A549 (cell line): ENCODE data around the gene RPL28. TPM values are rescaled to one million over a fixed set of nuclear protein-coding genes. Genes with fewer than 3 reads are reported as not detected.

Experiments used
- ATAC-seq, 2 experiments: fragments of 200-7000 bp in 1 of 2; fragments of >200 bp in 1 of 2; cut with Nextera tagmentation in 1 of 2; cut with Tn5 transposase in 1 of 2; 3 replicates each; pipeline versions ENCODE4 v1.8.0 to v1.9.1; 2018 to 2020; ENCODE audit warnings: mild to moderate bottlenecking in 1 of 2, moderate library complexity in 1 of 2
- CTCF ChIA-PET: fragments of 300-600 bp; sonication (Branson Sonifier 250); formaldehyde crosslinking; extraction: SDS; loops from one replicate; lab custom pipeline; 2021; ENCODE audit warnings: antibody characterized with exemption, inconsistent platforms; lab: Yijun Ruan, JAX
- POLR2A ChIA-PET: fragments of 350-600 bp; formaldehyde crosslinking; extraction: SDS; loops from one replicate; lab custom pipeline; 2021; ENCODE audit warnings: antibody characterized with exemption, inconsistent platforms; lab: Yijun Ruan, JAX
- DNase-seq, 2 experiments: peaks; one replicate each; pipeline versions ENCODE4 v3.0.0 to v3.0.0-alpha.2; 2011 to 2016; ENCODE audit warnings: low read depth in 1 of 2, low spot score in 1 of 2
- FAIRE-seq: peaks from 2 replicates; lab custom pipeline; 2011; peaks lifted over from hg19 to GRCh38; lab: Jason Lieb, UNC
- H3K27ac ChIP-seq, 2 experiments: fragments of >200 bp; sonication (Bioruptor Twin); formaldehyde crosslinking; 3 replicates each; pipeline ENCODE4 v1.5.1; 2016 to 2017
- H3K4me1 ChIP-seq: fragments of >200 bp; sonication (Bioruptor Twin); formaldehyde crosslinking; 3 replicates; pipeline ENCODE4 v1.6.1; 2016
- H3K4me2 ChIP-seq: fragments of >200 bp; sonication (Bioruptor Twin); formaldehyde crosslinking; 3 replicates; pipeline ENCODE4 v1.6.1; 2016
- H3K4me3 ChIP-seq: fragments of >200 bp; sonication (Bioruptor Twin); formaldehyde crosslinking; 3 replicates; pipeline ENCODE4 v1.5.1; 2016
- H3K9me3 ChIP-seq: fragments of >200 bp; sonication (Bioruptor Twin); formaldehyde crosslinking; 3 replicates; pipeline ENCODE4 v1.6.1; 2016
- BHLHE40 ChIP-seq: IDR thresholded peaks from 2 replicates; pipeline ENCODE4 v1.6.1; 2012; ENCODE audit warnings: low read depth, low read length, inconsistent platforms
- CEBPB ChIP-seq, 2 experiments: fragments of >200 bp in 1 of 2; sonication (Bioruptor Twin) in 1 of 2; formaldehyde crosslinking in 1 of 2; IDR thresholded peaks; 2 replicates each; pipeline ENCODE4 v1.6.1; 2012 to 2016
- CHD2 ChIP-seq: fragments of 150-350 bp; IDR thresholded peaks from 2 replicates; pipeline ENCODE4 v1.6.1; 2014; ENCODE audit warnings: low read length; ENCODE audit not compliant: partially characterized antibody
- CHD4 ChIP-seq: fragments of 200-600 bp; sonication (generic); IDR thresholded peaks from 2 replicates; pipeline ENCODE4 v1.6.1; 2016; ENCODE audit warnings: antibody characterized with exemption, mild to moderate bottlenecking, borderline replicate concordance
- EHF ChIP-seq: fragments of 250-450 bp; sonication (Bioruptor Pico); IDR thresholded peaks from 2 replicates; pipeline ENCODE4 v1.5.0; 2020; ENCODE audit warnings: mild to moderate bottlenecking
- GATA3 ChIP-seq: IDR thresholded peaks from 2 replicates; pipeline ENCODE4 v1.6.1; 2012; ENCODE audit warnings: borderline replicate concordance
- HES2 ChIP-seq: fragments of >200 bp; sonication (Bioruptor Twin); formaldehyde crosslinking; IDR thresholded peaks from 2 replicates; pipeline ENCODE4 v1.6.1; 2016
- HEYL ChIP-seq: fragments of 250-450 bp; sonication (Bioruptor Pico); IDR thresholded peaks from 2 replicates; pipeline ENCODE4 v1.8.0; 2021; ENCODE audit warnings: mild to moderate bottlenecking, moderate library complexity
- HOXB13 ChIP-seq: fragments of 250-450 bp; sonication (Bioruptor Pico); IDR thresholded peaks from 2 replicates; pipeline ENCODE4 v1.5.0; 2020; ENCODE audit warnings: low read depth, mild to moderate bottlenecking, moderate library complexity
- HOXB5 ChIP-seq: fragments of 250-450 bp; sonication (Bioruptor Pico); IDR thresholded peaks from 2 replicates; pipeline ENCODE4 v1.5.0; 2020; ENCODE audit warnings: mild to moderate bottlenecking, moderate library complexity
- JUN ChIP-seq, 2 experiments: fragments of >200 bp; sonication (Bioruptor Twin); formaldehyde crosslinking; IDR thresholded peaks; 2 replicates in 1 of 2; 3 replicates in 1 of 2; pipeline ENCODE4 v1.6.1; 2016 to 2017
- KDM1A ChIP-seq: fragments of 200-600 bp; sonication (generic); IDR thresholded peaks from 2 replicates; pipeline ENCODE4 v1.6.1; 2016; ENCODE audit warnings: low read depth, mild to moderate bottlenecking
- KDM5A ChIP-seq: fragments of 200-600 bp; sonication (generic); IDR thresholded peaks from 2 replicates; pipeline ENCODE4 v1.6.1; 2016; ENCODE audit warnings: antibody characterized with exemption, mild to moderate bottlenecking
- MAFK ChIP-seq: fragments of 450-650 bp; IDR thresholded peaks from 2 replicates; pipeline ENCODE4 v1.6.1; 2014; ENCODE audit not compliant: partially characterized antibody
- MAZ ChIP-seq: fragments of 150-350 bp; IDR thresholded peaks from 2 replicates; pipeline ENCODE4 v1.6.1; 2014; ENCODE audit warnings: antibody characterized with exemption, low read depth, low read length, borderline replicate concordance
- MYC ChIP-seq: IDR thresholded peaks from 2 replicates; pipeline ENCODE4 v1.6.1; 2012; ENCODE audit warnings: mild to moderate bottlenecking, inconsistent platforms, low read length, improper control_type of control experiment, borderline replicate concordance
- NPAS2 ChIP-seq: fragments of 250-450 bp; sonication (Bioruptor Pico); IDR thresholded peaks from 2 replicates; pipeline ENCODE4 v1.8.0; 2022; ENCODE audit warnings: mild to moderate bottlenecking, moderate library complexity, borderline replicate concordance
- NR3C1 ChIP-seq: fragments of >200 bp; sonication (Bioruptor Twin); formaldehyde crosslinking; IDR thresholded peaks from 3 replicates; pipeline ENCODE4 v1.6.1; 2017
- PBX3 ChIP-seq: IDR thresholded peaks from 2 replicates; pipeline ENCODE4 v1.6.1; 2012
- POLR2A ChIP-seq: IDR thresholded peaks from 2 replicates; pipeline ENCODE4 v1.6.1; 2012; ENCODE audit warnings: mild to moderate bottlenecking, low read length
- POLR2AphosphoS2 ChIP-seq: conservative IDR thresholded peaks from 2 replicates; pipeline ENCODE4 v1.6.1; 2012; ENCODE audit warnings: low read length, improper control_type of control experiment, inconsistent platforms
- RAD21 ChIP-seq, 2 experiments: fragments of >200 bp in 1 of 2; sonication (Bioruptor Twin) in 1 of 2; formaldehyde crosslinking in 1 of 2; IDR thresholded peaks in 1 of 2; conservative IDR thresholded peaks in 1 of 2; 2 replicates in 1 of 2; 3 replicates in 1 of 2; pipeline ENCODE4 v1.6.1; 2012 to 2018; ENCODE audit warnings: inconsistent platforms in 1 of 2
- RFX5 ChIP-seq: fragments of 450-650 bp; IDR thresholded peaks from 2 replicates; pipeline ENCODE4 v1.7.1; 2014; ENCODE audit warnings: antibody characterized with exemption, mild to moderate bottlenecking, moderate library complexity
- RNF2 ChIP-seq: fragments of 200-600 bp; sonication (generic); IDR thresholded peaks from 2 replicates; pipeline ENCODE4 v1.6.1; 2016; ENCODE audit warnings: low read depth, mild to moderate bottlenecking, antibody characterized with exemption, moderate library complexity, borderline replicate concordance
- SREBF2 ChIP-seq: fragments of 450-650 bp; IDR thresholded peaks from 2 replicates; pipeline ENCODE4 v1.6.1; 2014; ENCODE audit warnings: mild to moderate bottlenecking, moderate library complexity
- TFCP2L1 ChIP-seq: fragments of 250-450 bp; sonication (Bioruptor Pico); IDR thresholded peaks from 2 replicates; pipeline ENCODE4 v1.5.0; 2021; ENCODE audit warnings: mild to moderate bottlenecking
- TP53 ChIP-seq: fragments of 250-450 bp; sonication (Bioruptor Pico); IDR thresholded peaks from 2 replicates; pipeline ENCODE4 v1.5.0; 2021; ENCODE audit warnings: mild to moderate bottlenecking, moderate library complexity
- ZC3H11A ChIP-seq: fragments of 450-650 bp; IDR thresholded peaks from 2 replicates; pipeline ENCODE4 v1.6.1; 2014; ENCODE audit warnings: antibody characterized with exemption, mild to moderate bottlenecking
- ZNF302 ChIP-seq: fragments of 250-450 bp; sonication (Bioruptor Pico); IDR thresholded peaks from 2 replicates; pipeline ENCODE4 v1.9.0; 2021; ENCODE audit warnings: inconsistent platforms, mild to moderate bottlenecking, moderate library complexity
- WGBS: methylation state at CpG from one replicate; pipeline ENCODE4 v1.1.6; 2017; ENCODE audit errors: missing lambda C conversion rate; 5-methylcytosine and 5-hydroxymethylcytosine counted together
- polyA plus RNA-seq, 4 experiments: library from polyadenylated mRNA; depleted of rRNA in 3 of 4; stranded (reverse); fragments of >200 nt; fragmentation: RNase III in 1 of 4; extraction: RNeasy Plus Mini Kit Qiagen cat#74134 plus additional on column Dnase treatment in 1 of 4; gene quantifications; 2 replicates in 3 of 4; 3 replicates in 1 of 4; pipeline ENCODE4 v1.2.3, GENCODE V29; 2011 to 2017
- TF ChIP-seq, protein P1 (sequence below): fragments of >200 bp; sonication (Bioruptor Twin); formaldehyde crosslinking; IDR thresholded peaks from 3 replicates; pipeline ENCODE4 v1.6.1; 2016
- TF ChIP-seq, protein P2 (sequence below): fragments of 450-650 bp; IDR thresholded peaks from 2 replicates; pipeline ENCODE4 v1.6.1; 2014; ENCODE audit warnings: antibody characterized with exemption
- TF ChIP-seq, protein P3 (sequence below): fragments of 150-350 bp; IDR thresholded peaks from 2 replicates; pipeline ENCODE4 v1.6.1; 2014; ENCODE audit warnings: low read depth, mild to moderate bottlenecking, low read length
- TF ChIP-seq, protein P4 (sequence below): IDR thresholded peaks from 2 replicates; pipeline ENCODE4 v1.6.1; 2012
- TF ChIP-seq, protein P5 (sequence below): IDR thresholded peaks from 2 replicates; pipeline ENCODE4 v1.6.1; 2012; ENCODE audit warnings: low read depth, borderline replicate concordance

RPL28 gene
- polyA plus RNA-seq, 2 of the 4 experiments (the other 2 are of a cell fraction): 329 to 2,037 TPM

DNA sequence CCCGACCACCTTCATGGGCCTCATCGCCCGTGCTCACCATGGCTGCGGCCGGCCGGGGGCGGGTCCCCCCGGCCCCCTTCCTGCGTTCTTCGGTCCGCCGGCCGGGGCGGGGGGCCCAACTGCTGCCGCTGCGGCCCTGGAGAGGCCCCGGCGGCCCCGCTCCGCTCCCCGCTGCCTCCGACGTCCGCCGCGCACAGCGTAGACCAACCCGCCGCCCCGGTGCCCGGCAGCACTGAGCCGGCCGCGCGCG, 21.7 kb downstream of the RPL28 start, which contains the start of gene UBE2S (continued):
- TF ChIP-seq GATA3 (peak; percentile 17; the same call in 1 of the 2 replicates), JUN (IDR thresholded peaks at IDR 0.05) (peak; percentile 95 to 99), POLR2A (peak; percentile 99)
- TF ChIP-seq, protein P1, sequence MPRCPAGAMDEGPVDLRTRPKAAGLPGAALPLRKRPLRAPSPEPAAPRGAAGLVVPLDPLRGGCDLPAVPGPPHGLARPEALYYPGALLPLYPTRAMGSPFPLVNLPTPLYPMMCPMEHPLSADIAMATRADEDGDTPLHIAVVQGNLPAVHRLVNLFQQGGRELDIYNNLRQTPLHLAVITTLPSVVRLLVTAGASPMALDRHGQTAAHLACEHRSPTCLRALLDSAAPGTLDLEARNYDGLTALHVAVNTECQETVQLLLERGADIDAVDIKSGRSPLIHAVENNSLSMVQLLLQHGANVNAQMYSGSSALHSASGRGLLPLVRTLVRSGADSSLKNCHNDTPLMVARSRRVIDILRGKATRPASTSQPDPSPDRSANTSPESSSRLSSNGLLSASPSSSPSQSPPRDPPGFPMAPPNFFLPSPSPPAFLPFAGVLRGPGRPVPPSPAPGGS: peak; percentile 99
- TF ChIP-seq, all 56 proteins: peak for 10; not testable (repeated sequence) for 46

DNA sequence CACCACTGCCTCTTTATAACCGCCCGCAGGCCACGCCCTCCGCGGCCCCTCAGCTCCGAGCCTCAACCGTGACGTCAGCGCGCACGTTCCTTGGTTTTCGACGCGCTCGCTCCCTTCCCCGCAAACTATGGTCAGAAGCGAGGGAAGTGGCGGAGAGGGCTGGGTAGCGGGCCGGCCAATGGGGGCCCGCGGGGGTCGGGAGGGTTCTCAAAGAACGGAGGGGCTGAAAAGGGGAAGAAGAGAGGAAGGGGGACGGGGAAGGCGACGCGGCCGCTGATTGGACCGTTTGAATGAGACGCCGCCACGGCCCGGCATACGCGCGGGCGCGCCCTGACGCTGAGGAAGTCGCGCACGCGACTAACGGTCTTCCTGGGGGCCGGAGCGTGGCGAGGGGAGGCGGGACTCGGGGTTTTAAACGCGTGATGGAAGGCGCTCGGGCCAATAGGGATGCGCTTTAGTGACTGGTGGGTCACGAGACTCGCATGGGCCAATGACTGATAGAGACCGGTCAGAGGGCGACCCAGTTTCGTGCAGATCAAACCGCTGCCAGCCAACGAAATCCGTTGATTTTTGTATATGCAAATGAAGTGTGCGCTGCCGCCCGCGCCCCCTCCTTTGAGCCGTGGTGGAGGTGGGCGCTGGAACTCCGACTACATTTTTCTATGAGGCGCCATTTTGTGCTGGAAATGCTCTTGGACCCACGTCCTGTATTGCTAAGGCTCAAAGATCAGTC, 22.2 kb downstream of the RPL28 start:
- WGBS: 1% methylated on average over 49 of the region's 72 CpGs
- Histone ChIP-seq H3K4me2 (peak overlapping the region; percentile 81), H3K9me3 (0 out of 3 replicates have a peak, but pooled peaks cover 6% of the 10 kb centered on the region), H3K4me1 (peaks cover 36% of the 10 kb centered on the region), H3K4me3 (peak overlapping the region; percentile 98), H3K27ac (peak overlapping the region; percentile 95 to 97)
- CTCF ChIA-PET: interaction anchor here (0.6 to 8.1 kb wide), 8 partner anchors 10 to 267 kb away, joined by 3 to 61 read pairs (median 4); partner anchors contain the start of gene DNAAF3
- POLR2A ChIA-PET: interaction anchor here (0.6 to 3.3 kb wide), 57 partner anchors 9 to 959 kb away, joined by 3 to 55 read pairs (median 5); partner anchors contain the start of genes BRSK1, DNAAF3, FIZ1 and GARIN5B
- ATAC-seq: peak; percentile 90 to 96
- FAIRE-seq: peak; percentile 49
- DNase-seq: peak; percentile 100
- TF ChIP-seq, protein P2, sequence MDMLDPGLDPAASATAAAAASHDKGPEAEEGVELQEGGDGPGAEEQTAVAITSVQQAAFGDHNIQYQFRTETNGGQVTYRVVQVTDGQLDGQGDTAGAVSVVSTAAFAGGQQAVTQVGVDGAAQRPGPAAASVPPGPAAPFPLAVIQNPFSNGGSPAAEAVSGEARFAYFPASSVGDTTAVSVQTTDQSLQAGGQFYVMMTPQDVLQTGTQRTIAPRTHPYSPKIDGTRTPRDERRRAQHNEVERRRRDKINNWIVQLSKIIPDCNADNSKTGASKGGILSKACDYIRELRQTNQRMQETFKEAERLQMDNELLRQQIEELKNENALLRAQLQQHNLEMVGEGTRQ: peak; percentile 96
- TF ChIP-seq, protein P3, sequence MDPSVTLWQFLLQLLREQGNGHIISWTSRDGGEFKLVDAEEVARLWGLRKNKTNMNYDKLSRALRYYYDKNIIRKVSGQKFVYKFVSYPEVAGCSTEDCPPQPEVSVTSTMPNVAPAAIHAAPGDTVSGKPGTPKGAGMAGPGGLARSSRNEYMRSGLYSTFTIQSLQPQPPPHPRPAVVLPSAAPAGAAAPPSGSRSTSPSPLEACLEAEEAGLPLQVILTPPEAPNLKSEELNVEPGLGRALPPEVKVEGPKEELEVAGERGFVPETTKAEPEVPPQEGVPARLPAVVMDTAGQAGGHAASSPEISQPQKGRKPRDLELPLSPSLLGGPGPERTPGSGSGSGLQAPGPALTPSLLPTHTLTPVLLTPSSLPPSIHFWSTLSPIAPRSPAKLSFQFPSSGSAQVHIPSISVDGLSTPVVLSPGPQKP: no peak
- no peak for TF ChIP-seq CHD4
- TF ChIP-seq JUN (IDR thresholded peaks at IDR 0.05): peak in 1 of 2 experiments; percentile 71; a peak in 2 of 5 replicates
- no peak for TF ChIP-seq ZNF302 (CRISPR knock-in tag)
- TF ChIP-seq RFX5: peak; percentile 57; the same call in 1 of the 2 replicates
- no peak for TF ChIP-seq GATA3
- no peak for TF ChIP-seq HEYL (CRISPR knock-in tag)
- no peak for TF ChIP-seq RNF2
- no peak for TF ChIP-seq TP53
- TF ChIP-seq NR3C1: no peak
- TF ChIP-seq, protein P4, sequence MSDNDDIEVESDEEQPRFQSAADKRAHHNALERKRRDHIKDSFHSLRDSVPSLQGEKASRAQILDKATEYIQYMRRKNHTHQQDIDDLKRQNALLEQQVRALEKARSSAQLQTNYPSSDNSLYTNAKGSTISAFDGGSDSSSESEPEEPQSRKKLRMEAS: peak; percentile 99
- peak; percentile 94 for TF ChIP-seq BHLHE40
- no peak for TF ChIP-seq NPAS2 (CRISPR knock-in tag)
- TF ChIP-seq PBX3: peak; percentile 94
- peak; percentile 92; the same call in 1 of the 2 replicates for TF ChIP-seq MAZ
- no peak for TF ChIP-seq POLR2A
- peak; percentile 12; the same call in 1 of the 2 replicates for TF ChIP-seq HOXB13 (CRISPR knock-in tag)
- peak; percentile 83 for TF ChIP-seq TFCP2L1 (CRISPR knock-in tag)
- TF ChIP-seq CEBPB (IDR thresholded peaks at IDR 0.05): no peak
- TF ChIP-seq HOXB5 (CRISPR knock-in tag): peak; percentile 66; the same call in 1 of the 2 replicates
- no peak for TF ChIP-seq POLR2AphosphoS2
- peak; percentile 94 for TF ChIP-seq MYC
- no peak for TF ChIP-seq ZC3H11A
- no peak for TF ChIP-seq MAFK
- TF ChIP-seq CHD2: no peak
- TF ChIP-seq, protein P5, sequence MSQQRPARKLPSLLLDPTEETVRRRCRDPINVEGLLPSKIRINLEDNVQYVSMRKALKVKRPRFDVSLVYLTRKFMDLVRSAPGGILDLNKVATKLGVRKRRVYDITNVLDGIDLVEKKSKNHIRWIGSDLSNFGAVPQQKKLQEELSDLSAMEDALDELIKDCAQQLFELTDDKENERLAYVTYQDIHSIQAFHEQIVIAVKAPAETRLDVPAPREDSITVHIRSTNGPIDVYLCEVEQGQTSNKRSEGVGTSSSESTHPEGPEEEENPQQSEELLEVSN: peak; percentile 95
- TF ChIP-seq RAD21 (conservative IDR thresholded peaks at IDR 0.05 in 1 of 2, IDR thresholded peaks at IDR 0.05 in 1 of 2): no peak
- TF ChIP-seq EHF (CRISPR knock-in tag): 0 out of 2 replicates have a peak, but pooled peaks have one; percentile 6
- no peak for TF ChIP-seq HES2
- TF ChIP-seq SREBF2: no peak
- TF ChIP-seq KDM5A: no peak
- TF ChIP-seq KDM1A: no peak
